ENCODE results near the gene RBAK.
"Not testable (repeated sequence)": the region's sequence is repeated elsewhere in the genome, so short reads cannot be mapped to it uniquely, and the experiment has no call there.

Gene RBAK

DNA sequence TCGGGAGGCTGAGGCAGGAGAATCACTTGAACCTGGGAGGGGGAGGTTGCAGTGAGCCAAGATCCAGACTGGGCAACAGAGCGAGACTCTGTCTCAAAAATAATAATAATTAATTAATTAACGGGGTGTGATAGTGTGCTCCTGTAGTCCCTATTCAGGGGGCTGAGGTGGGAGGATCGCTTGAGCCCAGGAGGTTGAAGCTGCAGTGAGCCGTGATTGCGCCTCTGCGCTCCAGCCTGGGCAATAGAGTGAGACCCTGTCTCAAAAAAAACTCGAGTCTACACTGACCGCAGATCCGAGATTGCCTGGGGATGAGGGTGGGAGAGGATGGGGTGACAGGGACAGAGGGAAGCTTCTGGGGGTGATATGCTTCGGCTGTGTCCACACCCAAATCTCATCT lies 29.5 kb downstream of the RBAK start:
- not testable (repeated sequence) for H3K27me3 ChIP-seq (ENCODE audit: insufficient read depth, poor library complexity, severe bottlenecking); H3K4me3 ChIP-seq (replicated peaks; ENCODE audit: insufficient read depth, low read length); DNase-seq (ENCODE audit: low read depth in 1 of 2, low spot score in 1 of 2); H3K27ac ChIP-seq (replicated peaks)

DNA sequence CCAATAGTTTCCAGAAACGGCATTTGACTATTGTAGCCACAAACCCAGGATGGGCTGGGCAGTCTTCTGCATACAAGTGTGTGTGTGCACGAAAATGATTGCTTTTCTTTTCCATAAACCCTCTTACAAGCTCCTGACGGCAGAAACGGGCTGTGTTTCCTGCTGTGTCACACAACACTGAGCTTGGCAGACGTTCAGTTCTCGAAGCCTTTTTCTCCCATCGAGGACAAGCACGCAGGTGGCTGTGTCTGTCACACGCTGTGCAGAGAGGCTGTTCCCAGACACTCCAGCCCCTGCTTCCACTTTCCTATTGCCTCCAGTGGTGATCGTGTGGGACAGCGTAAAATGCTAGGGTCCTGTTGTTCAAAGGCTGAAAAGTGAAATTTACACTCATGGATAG lies 32.1 kb downstream of the RBAK start:
- H3K27ac ChIP-seq (replicated peaks), result no peak overlapping the region
- DNase-seq (ENCODE audit: low read depth in 1 of 2, low spot score in 1 of 2), result no peak
- H3K27me3 ChIP-seq (ENCODE audit: insufficient read depth, poor library complexity, severe bottlenecking), result peaks cover 1% of the 10 kb centered on the region
- TF ChIP-seq REST (IDR thresholded peaks at IDR 0.05; ENCODE audit: insufficient replicate concordance, low read depth), result no peak
- no peak for TF ChIP-seq SPI1 (IDR thresholded peaks at IDR 0.05; ENCODE audit: borderline replicate concordance, low read depth)
- H3K4me3 ChIP-seq (replicated peaks; ENCODE audit: insufficient read depth, low read length), result no peak overlapping the region

DNA sequence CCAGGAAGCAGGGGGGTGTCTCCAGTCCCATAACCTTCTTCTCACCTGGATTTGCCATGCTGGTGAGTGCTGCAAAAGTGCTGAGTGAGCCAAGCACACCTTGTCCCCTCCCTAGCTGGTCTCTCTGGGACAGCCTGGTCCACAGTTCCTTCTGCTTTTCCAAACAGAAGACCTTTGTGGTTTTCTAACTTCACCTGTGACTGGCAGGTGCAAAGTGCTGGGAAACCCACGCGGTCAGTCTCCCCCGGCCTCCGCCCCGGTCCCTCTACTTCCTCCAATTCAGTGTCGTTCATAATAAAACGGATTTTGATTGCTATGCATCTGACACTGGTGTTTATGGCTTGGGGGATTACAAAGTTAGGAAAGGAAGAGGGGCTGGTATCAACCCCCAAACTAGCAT lies 37.1 kb downstream of the RBAK start:
- H3K27me3 ChIP-seq (ENCODE audit: insufficient read depth, poor library complexity, severe bottlenecking), result no peaks in the 10 kb centered on the region
- TF ChIP-seq SPI1 (IDR thresholded peaks at IDR 0.05; ENCODE audit: borderline replicate concordance, low read depth), result no peak
- no peak for TF ChIP-seq POLR2AphosphoS5 (IDR thresholded peaks at IDR 0.05; ENCODE audit: low read depth)
- TF ChIP-seq REST (IDR thresholded peaks at IDR 0.05; ENCODE audit: insufficient replicate concordance, low read depth), result no peak
- TF ChIP-seq GABPA (IDR thresholded peaks at IDR 0.05; ENCODE audit: low read depth), result no peak
- no peak for TF ChIP-seq CTCF (IDR thresholded peaks at IDR 0.05; ENCODE audit: insufficient read depth, low read length)
- no peak overlapping the region for H3K4me3 ChIP-seq (replicated peaks; ENCODE audit: insufficient read depth, low read length)
- no peak for DNase-seq (ENCODE audit: low read depth in 1 of 2, low spot score in 1 of 2)
- H3K27ac ChIP-seq (replicated peaks), result no peak overlapping the region

DNA sequence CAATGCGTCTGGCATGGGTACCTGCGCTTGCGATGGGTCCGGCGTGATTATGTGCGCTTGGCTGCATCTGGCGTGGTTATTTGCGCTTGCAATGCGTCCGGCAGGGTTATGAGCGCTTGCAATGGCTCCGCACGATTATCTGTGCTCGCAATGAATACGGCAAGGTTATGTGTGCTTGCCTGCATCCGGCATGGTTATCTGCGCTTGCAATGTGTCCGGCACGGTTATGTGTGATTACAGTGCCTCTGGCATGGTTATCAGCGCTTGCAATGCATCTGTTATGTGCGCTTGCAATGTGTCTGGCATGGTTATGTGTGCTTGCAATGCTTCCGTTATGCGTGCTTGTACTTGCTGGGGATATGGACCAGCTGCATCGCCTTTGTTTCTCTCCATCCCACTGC lies 37.7 kb downstream of the RBAK start:
- Histone ChIP-seq H3K4me3 (replicated peaks; ENCODE audit: insufficient read depth, low read length) (no peak overlapping the region), H3K27me3 (ENCODE audit: insufficient read depth, poor library complexity, severe bottlenecking) (no peaks in the 10 kb centered on the region), H3K27ac (replicated peaks) (no peak overlapping the region)
- TF ChIP-seq SPI1 (IDR thresholded peaks at IDR 0.05; ENCODE audit: borderline replicate concordance, low read depth) (no peak), REST (IDR thresholded peaks at IDR 0.05; ENCODE audit: insufficient replicate concordance, low read depth) (no peak), CTCF (IDR thresholded peaks at IDR 0.05; ENCODE audit: insufficient read depth, low read length) (no peak), POLR2AphosphoS5 (IDR thresholded peaks at IDR 0.05; ENCODE audit: low read depth) (no peak), GABPA (IDR thresholded peaks at IDR 0.05; ENCODE audit: low read depth) (no peak)
- no peak for DNase-seq (ENCODE audit: low read depth in 1 of 2, low spot score in 1 of 2)
